Measurements from ENCODE around the gene DOP1A.

DOP1A gene

GRCh38 chr6:83086751-83087150, 19.3 kb downstream of the DOP1A start:
- no peak for DNase-seq

- DNase-seq: no peak
These were observed 25.4 kb downstream of the DOP1A start for GRCh38 chr6:83092756-83093399.

GRCh38 chr6:83096791-83097190, 29.3 kb downstream of the DOP1A start:
- DNase-seq: no peak

- no peak for DNase-seq
These were observed 29.7 kb downstream of the DOP1A start for GRCh38 chr6:83097204-83097603.

- DNase-seq: no peak
These were observed 30.2 kb downstream of the DOP1A start for GRCh38 chr6:83097675-83098074.

- DNase-seq: no peak
These were observed 31.1 kb downstream of the DOP1A start for GRCh38 chr6:83098589-83098988.

GRCh38 chr6:83108378-83108777, 40.9 kb downstream of the DOP1A start:
- no peak for DNase-seq

- DNase-seq: no peak
These were observed 45.8 kb downstream of the DOP1A start for GRCh38 chr6:83113258-83113657.

- no peak for DNase-seq
These were observed 46.7 kb downstream of the DOP1A start for GRCh38 chr6:83114164-83114563.

- no peak for DNase-seq
These were observed 50.3 kb downstream of the DOP1A start for GRCh38 chr6:83117802-83118201.

- DNase-seq: no peak
These were observed 52.4 kb downstream of the DOP1A start for GRCh38 chr6:83119742-83120300.

GRCh38 chr6:83124553-83124952, 57.1 kb downstream of the DOP1A start:
- DNase-seq: no peak

- DNase-seq: no peak
These were observed 58.0 kb downstream of the DOP1A start for GRCh38 chr6:83125425-83125824.

- DNase-seq: no peak
These were observed 58.8 kb downstream of the DOP1A start for GRCh38 chr6:83126223-83126622.

- no peak for DNase-seq
These were observed 59.3 kb downstream of the DOP1A start for GRCh38 chr6:83126807-83127206.

GRCh38 chr6:83127258-83127657, 59.8 kb downstream of the DOP1A start:
- DNase-seq: no peak

- no peak for DNase-seq
These were observed 60.5 kb downstream of the DOP1A start for GRCh38 chr6:83127976-83128375.

GRCh38 chr6:83132121-83132520, 64.7 kb downstream of the DOP1A start:
- DNase-seq: no peak

- no peak for DNase-seq
These were observed 70.7 kb downstream of the DOP1A start for GRCh38 chr6:83138118-83138722.

- DNase-seq: no peak
These were observed 71.3 kb downstream of the DOP1A start for GRCh38 chr6:83138758-83139157.

- DNase-seq: no peak
These were observed 83.6 kb downstream of the DOP1A start for GRCh38 chr6:83151114-83151513.

GRCh38 chr6:83152913-83153312, 85.4 kb downstream of the DOP1A start:
- DNase-seq: no peak

- DNase-seq: no peak
These were observed 86.5 kb downstream of the DOP1A start for GRCh38 chr6:83153883-83154521.

GRCh38 chr6:83155794-83156193, 88.3 kb downstream of the DOP1A start:
- DNase-seq: no peak

All from NCI-H187 treated with DMSO at 0.1 percent for 48 hours (cell line).